A549 (cell line): ENCODE data around the gene DHFR2. TPM values are rescaled to one million over a fixed set of nuclear protein-coding genes. Genes with fewer than 3 reads are reported as not detected.

Experiments used
- ATAC-seq, 2 experiments: fragments of 200-7000 bp in 1 of 2; fragments of >200 bp in 1 of 2; cut with Nextera tagmentation in 1 of 2; cut with Tn5 transposase in 1 of 2; 3 replicates each; pipeline versions ENCODE4 v1.8.0 to v1.9.1; 2018 to 2020; ENCODE audit warnings: mild to moderate bottlenecking in 1 of 2, moderate library complexity in 1 of 2
- CTCF ChIA-PET: fragments of 300-600 bp; sonication (Branson Sonifier 250); formaldehyde crosslinking; extraction: SDS; loops from one replicate; lab custom pipeline; 2021; ENCODE audit warnings: antibody characterized with exemption, inconsistent platforms; lab: Yijun Ruan, JAX
- POLR2A ChIA-PET: fragments of 350-600 bp; formaldehyde crosslinking; extraction: SDS; loops from one replicate; lab custom pipeline; 2021; ENCODE audit warnings: antibody characterized with exemption, inconsistent platforms; lab: Yijun Ruan, JAX
- DNase-seq, 2 experiments: peaks; one replicate each; pipeline versions ENCODE4 v3.0.0 to v3.0.0-alpha.2; 2011 to 2016; ENCODE audit warnings: low read depth in 1 of 2, low spot score in 1 of 2
- FAIRE-seq: peaks from 2 replicates; lab custom pipeline; 2011; peaks lifted over from hg19 to GRCh38; lab: Jason Lieb, UNC
- H3K27ac ChIP-seq, 2 experiments: fragments of >200 bp; sonication (Bioruptor Twin); formaldehyde crosslinking; 3 replicates each; pipeline ENCODE4 v1.5.1; 2016 to 2017
- H3K4me1 ChIP-seq: fragments of >200 bp; sonication (Bioruptor Twin); formaldehyde crosslinking; 3 replicates; pipeline ENCODE4 v1.6.1; 2016
- H3K4me2 ChIP-seq: fragments of >200 bp; sonication (Bioruptor Twin); formaldehyde crosslinking; 3 replicates; pipeline ENCODE4 v1.6.1; 2016
- H3K4me3 ChIP-seq: fragments of >200 bp; sonication (Bioruptor Twin); formaldehyde crosslinking; 3 replicates; pipeline ENCODE4 v1.5.1; 2016
- H3K9me3 ChIP-seq: fragments of >200 bp; sonication (Bioruptor Twin); formaldehyde crosslinking; 3 replicates; pipeline ENCODE4 v1.6.1; 2016
- BHLHE40 ChIP-seq: IDR thresholded peaks from 2 replicates; pipeline ENCODE4 v1.6.1; 2012; ENCODE audit warnings: low read depth, low read length, inconsistent platforms
- CBX8 ChIP-seq: fragments of 200-600 bp; sonication (generic); IDR thresholded peaks from 2 replicates; pipeline ENCODE4 v1.6.1; 2016
- CHD4 ChIP-seq: fragments of 200-600 bp; sonication (generic); IDR thresholded peaks from 2 replicates; pipeline ENCODE4 v1.6.1; 2016; ENCODE audit warnings: antibody characterized with exemption, mild to moderate bottlenecking, borderline replicate concordance
- CTCF ChIP-seq: fragments of >200 bp; sonication (Bioruptor Twin); formaldehyde crosslinking; IDR thresholded peaks from 3 replicates; pipeline ENCODE4 v1.5.1; 2016
- ELK1 ChIP-seq: fragments of 150-350 bp; IDR thresholded peaks from 2 replicates; pipeline ENCODE4 v1.6.1; 2014; ENCODE audit warnings: low read depth, mild to moderate bottlenecking, low read length
- FOSL2 ChIP-seq, 2 experiments: fragments of 450-650 bp in 1 of 2; fragments of >200 bp in 1 of 2; sonication (Bioruptor Twin) in 1 of 2; formaldehyde crosslinking; IDR thresholded peaks; 2 replicates each; pipeline versions ENCODE4 v1.5.0 to v1.6.1; 2016 to 2020; ENCODE audit warnings: mild to moderate bottlenecking in 1 of 2, moderate library complexity in 1 of 2
- HDAC2 ChIP-seq: fragments of 200-600 bp; sonication (generic); IDR thresholded peaks from 2 replicates; pipeline ENCODE4 v1.6.1; 2016
- HES2 ChIP-seq: fragments of >200 bp; sonication (Bioruptor Twin); formaldehyde crosslinking; IDR thresholded peaks from 2 replicates; pipeline ENCODE4 v1.6.1; 2016
- HOXB13 ChIP-seq: fragments of 250-450 bp; sonication (Bioruptor Pico); IDR thresholded peaks from 2 replicates; pipeline ENCODE4 v1.5.0; 2020; ENCODE audit warnings: low read depth, mild to moderate bottlenecking, moderate library complexity
- HOXB5 ChIP-seq: fragments of 250-450 bp; sonication (Bioruptor Pico); IDR thresholded peaks from 2 replicates; pipeline ENCODE4 v1.5.0; 2020; ENCODE audit warnings: mild to moderate bottlenecking, moderate library complexity
- JUNB ChIP-seq: fragments of >200 bp; sonication (Bioruptor Twin); formaldehyde crosslinking; IDR thresholded peaks from 2 replicates; pipeline ENCODE4 v1.6.1; 2016
- NFE2L2 ChIP-seq: fragments of 150-350 bp; conservative IDR thresholded peaks from 2 replicates; pipeline ENCODE4 v1.6.1; 2014; ENCODE audit warnings: low read length
- NR3C1 ChIP-seq: fragments of >200 bp; sonication (Bioruptor Twin); formaldehyde crosslinking; IDR thresholded peaks from 3 replicates; pipeline ENCODE4 v1.6.1; 2017
- POLR2AphosphoS2 ChIP-seq: conservative IDR thresholded peaks from 2 replicates; pipeline ENCODE4 v1.6.1; 2012; ENCODE audit warnings: low read length, improper control_type of control experiment, inconsistent platforms
- RAD21 ChIP-seq, 2 experiments: fragments of >200 bp in 1 of 2; sonication (Bioruptor Twin) in 1 of 2; formaldehyde crosslinking in 1 of 2; IDR thresholded peaks in 1 of 2; conservative IDR thresholded peaks in 1 of 2; 2 replicates in 1 of 2; 3 replicates in 1 of 2; pipeline ENCODE4 v1.6.1; 2012 to 2018; ENCODE audit warnings: inconsistent platforms in 1 of 2
- RCOR1 ChIP-seq: fragments of 150-350 bp; IDR thresholded peaks from 2 replicates; pipeline ENCODE4 v1.6.1; 2014; ENCODE audit warnings: antibody characterized with exemption, low read length, low read depth
- RFX5 ChIP-seq: fragments of 450-650 bp; IDR thresholded peaks from 2 replicates; pipeline ENCODE4 v1.7.1; 2014; ENCODE audit warnings: antibody characterized with exemption, mild to moderate bottlenecking, moderate library complexity
- SMC3 ChIP-seq: fragments of >200 bp; sonication (Bioruptor Twin); formaldehyde crosslinking; IDR thresholded peaks from 3 replicates; pipeline ENCODE4 v1.6.1; 2018; ENCODE audit warnings: inconsistent platforms
- TFCP2L1 ChIP-seq: fragments of 250-450 bp; sonication (Bioruptor Pico); IDR thresholded peaks from 2 replicates; pipeline ENCODE4 v1.5.0; 2021; ENCODE audit warnings: mild to moderate bottlenecking
- TP53 ChIP-seq: fragments of 250-450 bp; sonication (Bioruptor Pico); IDR thresholded peaks from 2 replicates; pipeline ENCODE4 v1.5.0; 2021; ENCODE audit warnings: mild to moderate bottlenecking, moderate library complexity
- WGBS: methylation state at CpG from one replicate; pipeline ENCODE4 v1.1.6; 2017; ENCODE audit errors: missing lambda C conversion rate; 5-methylcytosine and 5-hydroxymethylcytosine counted together
- polyA plus RNA-seq, 4 experiments: library from polyadenylated mRNA; depleted of rRNA in 3 of 4; stranded (reverse); fragments of >200 nt; fragmentation: RNase III in 1 of 4; extraction: RNeasy Plus Mini Kit Qiagen cat#74134 plus additional on column Dnase treatment in 1 of 4; gene quantifications; 2 replicates in 3 of 4; 3 replicates in 1 of 4; pipeline ENCODE4 v1.2.3, GENCODE V29; 2011 to 2017

DHFR2 gene
- polyA plus RNA-seq, 2 of the 4 experiments (the other 2 are of a cell fraction): 6.2 to 6.3 TPM

- H3K27ac ChIP-seq: no peak overlapping the region
- no peak overlapping the region for H3K4me3 ChIP-seq
- WGBS: 4% methylated on average over 4 of the region's 4 CpGs
- ATAC-seq (no peak), FAIRE-seq (no peak), DNase-seq (peak in 1 of 2 experiments; percentile 10)
- ChIA-PET POLR2A (interaction anchor here (0.6 to 1.2 kb wide), 2 partner anchors 90 to 1546 kb away, joined by 3 to 5 read pairs; partner anchors contain the start of gene ARL13B), CTCF (interaction anchor here (0.7 to 4.4 kb wide), 12 partner anchors 7 to 162 kb away, joined by 3 to 28 read pairs (median 4); no protein-coding TSS in a partner anchor)
- H3K4me1 ChIP-seq: peaks cover 12% of the 10 kb centered on the region; the same call in 2 of the 3 replicates
- no peak overlapping the region for H3K4me2 ChIP-seq
- TF ChIP-seq TP53 (CRISPR knock-in tag) (no peak), CTCF (peak; percentile 65), CHD4 (no peak), HOXB5 (CRISPR knock-in tag) (no peak), NFE2L2 (no peak), NR3C1 (no peak), HDAC2 (no peak), HOXB13 (CRISPR knock-in tag) (no peak), RCOR1 (no peak), HES2 (no peak), SMC3 (peak; percentile 48; the same call in 2 of the 3 replicates), RAD21 (conservative IDR thresholded peaks at IDR 0.05 in 1 of 2, IDR thresholded peaks at IDR 0.05 in 1 of 2) (peak; percentile 52 to 55), CBX8 (no peak), TFCP2L1 (CRISPR knock-in tag) (no peak), JUNB (no peak)
- no peaks in the 10 kb centered on the region for H3K9me3 ChIP-seq
Observed at GRCh38 chr3:94069194-94069813, 6.6 kb upstream of the DHFR2 start.

- DNase-seq (no peak), FAIRE-seq (no peak), ATAC-seq (no peak)
- TF ChIP-seq ELK1: no peak
- TF ChIP-seq RFX5: no peak
- TF ChIP-seq CHD4: no peak
- TF ChIP-seq BHLHE40: no peak
- TF ChIP-seq POLR2AphosphoS2: no peak
- no peak for TF ChIP-seq FOSL2 (IDR thresholded peaks at IDR 0.05)
- no peak for TF ChIP-seq FOSL2 (CRISPR knock-in tag; IDR thresholded peaks at IDR 0.05)
- ChIA-PET POLR2A (no interaction called here), CTCF (interaction anchor here (4.4 kb wide), 1 partner anchor 62 kb away, joined by 28 read pairs; no protein-coding TSS in a partner anchor)
- no peak overlapping the region for H3K27ac ChIP-seq
- H3K4me3 ChIP-seq: no peak overlapping the region
- H3K4me2 ChIP-seq: no peak overlapping the region
- H3K9me3 ChIP-seq: no peaks in the 10 kb centered on the region
- 89% methylated on average over 6 of the region's 6 CpGs for WGBS
- peaks cover 18% of the 10 kb centered on the region; the same call in 2 of the 3 replicates for H3K4me1 ChIP-seq
Observed at GRCh38 chr3:94066506-94067500, 4.1 kb upstream of the DHFR2 start.
